GM18868 (cell line): Measurements from ENCODE around the gene USP10.
"Not testable (repeated sequence)": the region's sequence is repeated elsewhere in the genome, so short reads cannot be mapped to it uniquely, and the experiment has no call there.

Experiments
- ATAC-seq: cut with Tn5 transposase; IDR thresholded peaks from one replicate; pipeline ENCODE4 v1.9.1; 2021; ENCODE audit warnings: mild to moderate bottlenecking, moderate library complexity; ENCODE audit not compliant: unreplicated experiment

USP10 gene

GRCh38 chr16:84724606-84725309 lies 25.0 kb downstream of the USP10 start:
- ATAC-seq, result no peak

- ATAC-seq, result no peak
Observed at GRCh38 chr16:84725481-84726078, 25.8 kb downstream of the USP10 start.

- ATAC-seq, result peak; percentile 31
Observed at GRCh38 chr16:84726079-84726668, 26.4 kb downstream of the USP10 start.

GRCh38 chr16:84726669-84727467 lies 27.1 kb downstream of the USP10 start:
- peak; percentile 37 for ATAC-seq

- no peak for ATAC-seq
Observed at GRCh38 chr16:84728853-84729424, 29.1 kb downstream of the USP10 start.

- peak; percentile 8 for ATAC-seq
Observed at GRCh38 chr16:84729716-84730320, 30.0 kb downstream of the USP10 start.

GRCh38 chr16:84730406-84731106 lies 30.8 kb downstream of the USP10 start:
- ATAC-seq, result peak; percentile 57

- ATAC-seq, result not testable (repeated sequence)
Observed at GRCh38 chr16:84732332-84732673, 32.5 kb downstream of the USP10 start.

- ATAC-seq, result no peak
Observed at GRCh38 chr16:84732674-84733352, 33.0 kb downstream of the USP10 start.

GRCh38 chr16:84735849-84736586 lies 36.2 kb downstream of the USP10 start:
- ATAC-seq, result no peak

- ATAC-seq, result no peak
Observed at GRCh38 chr16:84737192-84738011, 37.6 kb downstream of the USP10 start.

- peak; percentile 76 for ATAC-seq
Observed at GRCh38 chr16:84738255-84739038, 38.6 kb downstream of the USP10 start.

GRCh38 chr16:84739349-84740124 lies 39.7 kb downstream of the USP10 start:
- no peak for ATAC-seq

- no peak for ATAC-seq
Observed at GRCh38 chr16:84740596-84741116, 40.9 kb downstream of the USP10 start.

GRCh38 chr16:84741340-84741830 lies 41.6 kb downstream of the USP10 start:
- ATAC-seq, result no peak

- ATAC-seq, result no peak
Observed at GRCh38 chr16:84742641-84743092, 42.9 kb downstream of the USP10 start.
